ENCODE measurements around the gene TBC1D14. TPM values are rescaled to one million over a fixed set of nuclear protein-coding genes. Genes with fewer than 3 reads are reported as not detected.

The TBC1D14 gene
- polyA plus RNA-seq, 1 of the 3 experiments (the other 2 are of a cell fraction) = 39.5 TPM

- no peak for DNase-seq
- no peaks in the 10 kb centered on the region for H3K9me2 ChIP-seq
- H4K20me1 ChIP-seq (ENCODE audit: insufficient read depth) = no peaks in the 10 kb centered on the region
- TF ChIP-seq SMC3 (IDR thresholded peaks at IDR 0.05; ENCODE audit: low read depth, low read length) (no peak), NFIC (IDR thresholded peaks at IDR 0.05; ENCODE audit: borderline replicate concordance) (no peak), MXI1 (IDR thresholded peaks at IDR 0.05; ENCODE audit: low read depth, low read length) (no peak), GABPA (IDR thresholded peaks at IDR 0.05; ENCODE audit: low read depth) (no peak)
- H3F3A ChIP-seq (replicated peaks; ENCODE audit: insufficient read depth) = no peaks in the 10 kb centered on the region
- no peaks in the 10 kb centered on the region for H3K9me3 ChIP-seq
- no peak overlapping the region for H3K9ac ChIP-seq
- H3K79me2 ChIP-seq (ENCODE audit: insufficient read depth) = peaks cover 3% of the 10 kb centered on the region; the same call in 1 of the 2 replicates
- POLR2A ChIA-PET = no interaction called here
- H3K4me1 ChIP-seq (ENCODE audit: control insufficient read depth in 1 of 2, insufficient read depth in 2 of 2, low read depth in 1 of 2, low read length in 1 of 2) = peaks cover 0 to 4% of the 10 kb centered on the region in 2 experiments; a peak in 1 of 4 replicates
- no peaks in the 10 kb centered on the region for H3K27me3 ChIP-seq (ENCODE audit: insufficient read depth)
- H3K4me2 ChIP-seq = no peak overlapping the region
- no peaks in the 10 kb centered on the region for H3K36me3 ChIP-seq (replicated peaks in 1 of 2; ENCODE audit: control insufficient read depth in 1 of 2, insufficient read depth in 2 of 2, low read length in 1 of 2)
- CTCF ChIA-PET = interaction anchor here (5.5 kb wide), 1 partner anchor 11 kb away, joined by 32 read pairs; no protein-coding TSS in a partner anchor
- H2AFZ ChIP-seq (ENCODE audit: low read depth) = no peak overlapping the region
- H3K27ac ChIP-seq (ENCODE audit: low read depth in 2 of 2, low read length in 1 of 2) = no peak overlapping the region
- WGBS (ENCODE audit: low lambda C conversion rate) = 93% methylated on average over 11 of the region's 17 CpGs
- no peak overlapping the region for H3K4me3 ChIP-seq (ENCODE audit: low read depth in 2 of 2, low read length in 1 of 2)
Measured at GRCh38 chr4:6962211-6963041, 52.8 kb downstream of the TBC1D14 start.

GRCh38 chr4:6963139-6963611, 53.5 kb downstream of the TBC1D14 start:
- H3K36me3 ChIP-seq (replicated peaks in 1 of 2; ENCODE audit: control insufficient read depth in 1 of 2, insufficient read depth in 2 of 2, low read length in 1 of 2) = peaks cover 0 to 3% of the 10 kb centered on the region in 2 experiments
- TF ChIP-seq CTCF (IDR thresholded peaks at IDR 0.05) (no peak), ZBTB33 (IDR thresholded peaks at IDR 0.05; ENCODE audit: borderline replicate concordance, low read depth) (no peak), FOXM1 (IDR thresholded peaks at IDR 0.05; ENCODE audit: low read depth) (no peak), GABPA (IDR thresholded peaks at IDR 0.05; ENCODE audit: low read depth) (no peak), IRF3 (IDR thresholded peaks at IDR 0.05; ENCODE audit: low read depth, low read length) (no peak), SMC3 (IDR thresholded peaks at IDR 0.05; ENCODE audit: low read depth, low read length) (no peak), RXRA (IDR thresholded peaks at IDR 0.05; ENCODE audit: borderline replicate concordance, low read depth) (no peak), RCOR1 (IDR thresholded peaks at IDR 0.05; ENCODE audit: low read length) (no peak), PBX3 (IDR thresholded peaks at IDR 0.05) (no peak), FOSL2 (IDR thresholded peaks at IDR 0.05; ENCODE audit: borderline replicate concordance, low read depth) (no peak), CHD2 (IDR thresholded peaks at IDR 0.05; ENCODE audit: low read length, partially characterized antibody) (no peak), MXI1 (IDR thresholded peaks at IDR 0.05; ENCODE audit: low read depth, low read length) (no peak), NFIC (IDR thresholded peaks at IDR 0.05; ENCODE audit: borderline replicate concordance) (no peak), SIN3A (IDR thresholded peaks at IDR 0.05; ENCODE audit: borderline replicate concordance, low read depth, low read length) (no peak), MEF2A (IDR thresholded peaks at IDR 0.05; ENCODE audit: borderline replicate concordance, low read depth) (no peak), JUND (IDR thresholded peaks at IDR 0.05) (no peak), EZH2phosphoT487 (IDR thresholded peaks at IDR 0.05; ENCODE audit: borderline replicate concordance, low read depth) (no peak), NRF1 (IDR thresholded peaks at IDR 0.05; ENCODE audit: low read depth, low read length) (no peak), TCF12 (IDR thresholded peaks at IDR 0.05) (no peak), POLR2AphosphoS5 (IDR thresholded peaks at IDR 0.05; ENCODE audit: low read depth, low read length) (no peak)
- H3K79me2 ChIP-seq (ENCODE audit: insufficient read depth) = peaks cover 3% of the 10 kb centered on the region; the same call in 1 of the 2 replicates
- H3K9me2 ChIP-seq = no peaks in the 10 kb centered on the region
- no peak overlapping the region for H3K4me2 ChIP-seq
- ChIA-PET POLR2A (no interaction called here), CTCF (interaction anchor here (1.2 to 5.5 kb wide), 2 partner anchors 11 to 22 kb away, joined by 3 to 32 read pairs; no protein-coding TSS in a partner anchor)
- H3K9ac ChIP-seq = no peak overlapping the region
- H4K20me1 ChIP-seq (ENCODE audit: insufficient read depth) = no peaks in the 10 kb centered on the region
- H3K4me3 ChIP-seq (ENCODE audit: low read depth in 2 of 2, low read length in 1 of 2) = no peak overlapping the region
- no peaks in the 10 kb centered on the region for H3F3A ChIP-seq (replicated peaks; ENCODE audit: insufficient read depth)
- peaks cover 0 to 2% of the 10 kb centered on the region in 2 experiments; a peak in 1 of 4 replicates for H3K4me1 ChIP-seq (ENCODE audit: control insufficient read depth in 1 of 2, insufficient read depth in 2 of 2, low read depth in 1 of 2, low read length in 1 of 2)
- H3K27ac ChIP-seq (ENCODE audit: low read depth in 2 of 2, low read length in 1 of 2) = no peak overlapping the region
- no peaks in the 10 kb centered on the region for H3K9me3 ChIP-seq
- DNase-seq = no peak
- WGBS (ENCODE audit: low lambda C conversion rate) = 87% methylated on average over 11 of the region's 12 CpGs
- H2AFZ ChIP-seq (ENCODE audit: low read depth) = no peak overlapping the region
- no peaks in the 10 kb centered on the region for H3K27me3 ChIP-seq (ENCODE audit: insufficient read depth)
